Measurements from ENCODE around the gene RFX7.

The RFX7 gene

GRCh38 chr15:56126409-56126808 is 117.3 kb downstream of the RFX7 start:
- no peak for DNase-seq (ENCODE audit: low read depth)

GRCh38 chr15:56124391-56124790 is 119.3 kb downstream of the RFX7 start:
- no peak for DNase-seq (ENCODE audit: low read depth)

DNA sequence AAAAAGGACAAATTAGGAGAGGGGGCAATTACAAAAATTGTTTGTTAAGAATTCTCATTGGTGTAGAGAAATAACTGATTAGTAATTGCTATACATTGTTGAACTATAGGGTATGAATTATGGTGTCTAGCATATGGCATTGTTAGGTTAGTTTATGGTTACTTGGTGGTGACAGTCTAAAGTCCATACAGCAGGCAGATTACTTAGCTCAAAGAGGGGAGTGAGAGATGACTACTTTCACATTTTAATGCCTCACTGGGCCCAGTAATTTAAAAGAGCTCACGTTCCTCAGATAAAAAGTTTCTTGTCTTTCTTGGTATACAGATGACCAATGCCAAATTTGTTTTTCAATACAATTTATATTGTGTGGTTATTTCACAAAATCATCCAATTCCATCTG is 137.8 kb downstream of the RFX7 start:
- DNase-seq (ENCODE audit: low read depth) = no peak

- no peak for DNase-seq (ENCODE audit: low read depth)
Measured at GRCh38 chr15:56102441-56102840, 141.2 kb downstream of the RFX7 start.

GRCh38 chr15:56099311-56099710 is 144.4 kb downstream of the RFX7 start:
- DNase-seq (ENCODE audit: low read depth) = no peak

GRCh38 chr15:56098195-56098863 is 145.3 kb downstream of the RFX7 start:
- DNase-seq (ENCODE audit: low read depth) = no peak

DNA sequence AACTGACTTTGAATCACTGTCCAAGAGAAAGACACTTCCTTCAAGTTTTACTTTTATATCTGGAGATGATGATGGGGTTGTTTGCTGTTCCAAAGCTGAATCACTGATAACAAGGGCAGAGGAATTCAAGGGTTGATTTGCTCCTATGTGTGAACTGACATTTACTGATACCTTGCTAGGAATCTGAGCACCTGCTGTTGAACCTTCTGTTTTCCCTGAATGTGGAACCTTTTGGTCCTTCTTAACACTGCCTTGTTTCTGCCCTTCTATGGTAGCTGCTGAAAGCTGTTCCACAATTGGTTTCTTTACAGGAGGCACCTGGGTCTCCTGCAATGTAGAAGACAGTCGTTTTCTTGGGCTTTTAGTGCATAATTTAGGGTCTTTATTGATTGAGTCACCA is 148.3 kb downstream of the RFX7 start:
- DNase-seq (ENCODE audit: low read depth) = no peak

- no peak for DNase-seq (ENCODE audit: low read depth)
Measured at GRCh38 chr15:56094171-56094570, 149.5 kb downstream of the RFX7 start.

DNA sequence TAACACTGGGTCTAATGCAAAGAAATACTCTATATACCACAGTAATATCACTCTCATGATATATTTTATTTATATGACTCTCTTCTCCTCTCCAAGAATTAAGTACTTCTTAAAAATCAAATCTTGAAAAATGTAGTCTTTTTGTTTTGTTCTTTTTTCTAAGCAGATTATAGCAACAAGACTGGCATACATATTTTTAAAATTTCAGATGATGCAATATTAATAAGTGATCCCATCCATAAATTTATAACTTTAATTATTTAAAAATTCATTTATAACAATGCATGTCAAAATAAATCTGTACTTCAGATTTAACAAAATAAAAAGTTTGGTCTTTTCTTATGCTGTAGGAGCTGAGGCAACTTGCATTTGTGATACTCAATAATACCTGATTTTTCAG is 155.3 kb downstream of the RFX7 start:
- DNase-seq (ENCODE audit: low read depth) = no peak

- no peak for DNase-seq (ENCODE audit: low read depth)
Measured at GRCh38 chr15:56086566-56086965, 157.1 kb downstream of the RFX7 start.

GRCh38 chr15:56082263-56082761 is 161.4 kb downstream of the RFX7 start:
- DNase-seq (ENCODE audit: low read depth) = no peak

GRCh38 chr15:56077081-56077480 is 166.6 kb downstream of the RFX7 start:
- DNase-seq (ENCODE audit: low read depth) = no peak

DNA sequence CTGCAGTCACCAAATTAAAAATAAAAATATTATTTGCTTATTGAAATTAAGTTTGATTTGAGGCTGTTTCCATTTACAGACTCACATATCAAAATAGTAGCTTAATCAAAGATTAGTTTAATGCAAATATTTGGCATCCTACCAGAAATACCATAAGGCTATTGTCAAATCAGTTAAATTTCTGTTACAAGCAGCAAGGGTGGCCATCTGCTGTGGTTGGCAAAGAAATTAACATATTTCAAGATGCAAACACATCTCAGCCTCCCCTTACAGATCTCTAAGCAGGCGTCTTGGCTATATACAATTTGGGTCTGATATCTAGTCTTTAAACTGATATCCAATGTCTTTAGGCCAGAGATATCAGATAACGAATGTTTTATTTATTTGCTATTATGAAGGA is 167.0 kb downstream of the RFX7 start:
- no peak for DNase-seq (ENCODE audit: low read depth)

DNA sequence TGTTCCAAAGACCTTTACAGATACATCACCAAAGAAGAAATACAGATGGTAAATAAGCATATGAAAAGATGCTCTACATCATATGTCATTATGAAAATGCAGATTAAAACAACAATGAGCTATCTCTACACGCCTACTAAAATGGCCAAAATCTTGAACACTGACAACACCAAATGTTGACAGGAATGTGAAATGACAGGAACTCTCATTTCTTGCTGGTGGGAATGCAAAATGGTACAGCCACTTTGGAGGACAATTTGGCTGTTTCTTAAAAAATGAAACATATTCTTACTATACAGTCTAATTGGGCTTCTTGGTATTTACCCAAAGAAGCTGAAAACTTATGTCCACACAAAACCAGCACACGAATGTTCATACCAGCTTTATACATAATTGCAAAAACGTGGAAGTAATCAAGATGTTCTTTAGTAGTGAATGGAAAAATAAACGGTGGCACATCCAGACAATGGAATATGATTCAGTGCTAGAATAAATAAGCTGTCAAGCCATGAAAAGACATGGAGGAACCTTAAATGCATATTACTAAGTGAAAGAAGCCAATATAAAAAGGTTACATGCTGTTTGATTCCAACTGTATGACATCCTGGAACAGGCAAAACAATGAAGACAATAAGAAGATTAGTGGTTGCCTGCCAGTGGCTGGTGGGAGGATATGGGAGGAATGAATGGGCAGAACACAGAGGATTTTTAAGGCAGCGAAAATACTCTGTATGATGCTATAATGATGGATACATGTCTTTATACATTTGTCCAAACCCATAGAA is 169.0 kb downstream of the RFX7 start:
- no peak for DNase-seq (ENCODE audit: low read depth)

DNA sequence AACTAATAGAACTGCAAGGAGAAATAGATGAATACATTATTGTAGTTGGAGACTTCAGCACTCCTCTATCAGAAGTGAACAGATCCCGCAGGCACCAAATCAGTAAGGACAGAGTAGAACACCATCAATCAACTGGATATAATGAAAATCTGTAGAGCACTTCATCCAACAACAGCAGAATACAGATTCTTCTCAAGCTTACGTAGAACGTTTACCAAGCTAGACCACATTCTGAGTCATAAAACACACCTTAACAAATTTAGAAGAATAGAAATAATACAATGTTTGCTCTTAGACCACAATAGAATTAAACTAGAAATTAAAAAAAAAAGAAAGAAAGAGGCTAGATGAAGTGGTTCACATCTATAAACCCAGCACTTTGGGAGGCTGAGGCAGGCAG is 179.5 kb downstream of the RFX7 start:
- DNase-seq (ENCODE audit: low read depth) = no peak

- DNase-seq (ENCODE audit: low read depth) = no peak
Measured at GRCh38 chr15:56059716-56060115, 184.0 kb downstream of the RFX7 start.

GRCh38 chr15:56058986-56059385 is 184.7 kb downstream of the RFX7 start:
- DNase-seq (ENCODE audit: low read depth) = no peak

GRCh38 chr15:56056626-56057025 is 187.1 kb downstream of the RFX7 start:
- DNase-seq (ENCODE audit: low read depth) = no peak

- no peak for DNase-seq (ENCODE audit: low read depth)
Measured at GRCh38 chr15:56053046-56053400, 190.7 kb downstream of the RFX7 start.

DNA sequence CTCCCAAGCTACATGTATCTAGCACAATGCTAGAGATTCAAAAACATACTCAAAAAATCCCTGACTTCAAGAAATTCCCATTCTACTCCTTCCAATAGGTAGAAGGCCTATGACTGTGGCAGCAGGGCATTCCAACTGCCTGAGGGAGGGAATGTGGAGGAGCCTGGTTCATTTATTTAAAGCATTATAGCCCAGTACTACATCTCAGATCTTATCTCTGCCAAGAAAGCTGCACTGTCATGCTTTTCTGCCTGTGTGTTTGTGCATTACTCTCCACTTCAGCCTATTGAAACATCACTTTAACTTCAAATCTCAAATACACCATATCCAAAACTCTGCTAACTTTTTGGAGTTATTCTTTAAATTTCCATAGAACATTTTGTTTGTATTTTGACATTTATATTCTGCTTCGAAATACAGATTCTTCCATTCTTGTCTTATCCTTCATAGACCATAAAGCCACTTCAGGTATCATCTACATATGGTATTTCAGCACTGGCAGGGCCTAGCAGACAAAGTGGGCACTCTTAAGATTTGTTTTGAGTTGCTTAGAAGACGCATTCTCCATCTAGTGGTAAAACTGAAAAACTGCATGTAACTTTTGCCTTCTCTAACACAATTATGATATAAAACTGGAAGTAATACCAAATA is 191.2 kb downstream of the RFX7 start:
- DNase-seq (ENCODE audit: low read depth) = no peak

DNA sequence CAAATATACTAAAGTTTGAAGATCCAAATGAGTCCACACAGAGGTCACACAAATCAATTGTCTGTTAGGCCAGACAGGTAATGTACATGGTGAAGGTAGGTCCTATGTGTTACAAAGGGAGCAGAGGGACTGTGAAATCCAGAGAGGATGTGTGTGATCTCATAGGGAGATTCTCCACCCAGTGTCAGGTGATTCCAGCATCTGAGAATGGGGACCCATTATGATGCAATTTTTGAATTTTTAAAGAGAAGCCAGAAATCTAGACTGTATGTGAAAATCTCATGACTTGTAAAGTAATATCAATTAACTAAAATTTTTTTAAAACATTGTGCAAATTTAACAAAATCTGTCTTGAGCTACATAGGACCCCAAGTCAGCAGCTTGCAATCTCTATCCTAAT is 192.0 kb downstream of the RFX7 start:
- DNase-seq (ENCODE audit: low read depth) = no peak

DNA sequence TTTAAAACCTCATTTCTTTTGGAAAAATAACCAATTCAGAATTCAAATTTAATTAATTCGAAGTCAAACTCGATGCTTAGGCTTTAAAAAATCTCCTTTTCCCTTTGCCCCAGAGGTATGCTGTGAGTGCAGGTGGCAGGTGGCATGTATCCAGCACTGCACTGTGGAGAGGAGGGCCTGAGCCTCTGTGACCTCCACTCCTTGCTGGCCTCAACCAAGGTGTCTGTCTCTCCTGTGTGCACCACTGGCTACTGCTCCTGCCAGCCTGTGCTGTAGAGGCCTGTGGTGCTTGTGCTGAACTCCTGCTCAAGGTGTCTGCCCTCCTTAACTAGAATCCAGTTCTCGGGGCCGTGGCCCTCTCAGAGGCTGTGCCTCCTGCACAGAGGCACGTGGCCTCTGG is 194.1 kb downstream of the RFX7 start:
- DNase-seq (ENCODE audit: low read depth) = no peak

DNA sequence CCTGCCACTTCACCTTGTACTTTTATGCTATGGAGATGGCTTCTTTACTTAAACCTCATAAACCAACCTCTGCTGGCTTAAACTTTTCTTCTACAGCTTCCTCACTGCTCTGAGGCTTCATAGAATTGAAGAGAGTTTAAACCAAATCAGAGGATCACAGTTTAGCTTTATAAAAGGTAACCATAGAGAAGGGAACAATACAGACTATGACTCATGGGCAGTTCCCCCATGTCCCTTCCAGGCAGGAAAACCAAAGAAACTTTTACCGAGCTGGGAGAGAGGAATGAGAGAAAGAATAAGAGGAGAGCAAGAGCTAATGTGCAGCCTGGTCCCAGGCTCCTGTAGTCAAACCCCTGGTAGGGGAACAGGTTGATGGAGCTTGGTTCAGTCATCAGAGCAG is 196.3 kb downstream of the RFX7 start:
- no peak for DNase-seq (ENCODE audit: low read depth)
